K562 (cell line): ENCODE results near the gene DGCR6L. TPM values are rescaled to one million over a fixed set of nuclear protein-coding genes. Genes with fewer than 3 reads are reported as not detected.

Source experiments
- ADNP ChIP-seq: fragments of 200-800 bp; sonication (Bioruptor generic); IDR thresholded peaks from 2 replicates; pipeline ENCODE4 v1.6.1; 2016; ENCODE audit warnings: missing genetic modification characterization, missing compliant biosample characterization
- BRD4 ChIP-seq: fragments of 200-600 bp; sonication (generic); IDR thresholded peaks from 2 replicates; pipeline ENCODE4 v1.6.1; 2017; ENCODE audit warnings: inconsistent platforms
- CBX3 ChIP-seq, 2 experiments: IDR thresholded peaks; 1 replicate in 1 of 2; 2 replicates in 1 of 2; pipeline ENCODE4 v1.6.1; 2012; ENCODE audit warnings: inconsistent platforms in 2 of 2, low read length in 2 of 2, borderline replicate concordance in 1 of 2, control low read depth in 1 of 2
- CBX8 ChIP-seq: fragments of 200-600 bp; sonication (generic); IDR thresholded peaks from 2 replicates; pipeline ENCODE4 v1.6.1; 2012; ENCODE audit warnings: borderline replicate concordance, mixed run types, low read depth, mild to moderate bottlenecking, moderate library complexity, mixed read lengths, low read length, control low read depth, inconsistent platforms; ENCODE audit not compliant: poor library complexity, severe bottlenecking; ENCODE audit errors: extremely low read depth
- CREBBP ChIP-seq: IDR thresholded peaks from one replicate; pipeline ENCODE4 v1.6.1; 2012; ENCODE audit warnings: low read depth, mild to moderate bottlenecking, control low read depth, inconsistent platforms, low read length
- E2F5 ChIP-seq: sonication (generic); formaldehyde crosslinking; IDR thresholded peaks from 2 replicates; pipeline ENCODE4 v1.8.0; 2022; ENCODE audit warnings: mild to moderate bottlenecking, missing genetic modification reagents
- HDAC2 ChIP-seq: fragments of 450-650 bp; IDR thresholded peaks from 2 replicates; pipeline ENCODE4 v1.6.1; 2016; ENCODE audit warnings: mild to moderate bottlenecking
- HINFP ChIP-seq: fragments of 450-650 bp; conservative IDR thresholded peaks from 2 replicates; pipeline ENCODE4 v1.6.1; 2016; ENCODE audit warnings: missing genetic modification characterization, low read depth, mild to moderate bottlenecking, control low read depth, missing compliant biosample characterization
- HMG20B ChIP-seq: fragments of 250-450 bp; sonication (Bioruptor Pico); IDR thresholded peaks from 2 replicates; pipeline ENCODE4 v1.5.0; 2021; ENCODE audit warnings: mild to moderate bottlenecking
- KDM2B ChIP-seq: fragments of 250-450 bp; sonication (Bioruptor Pico); IDR thresholded peaks from 2 replicates; pipeline ENCODE4 v1.8.0; 2021; ENCODE audit warnings: mild to moderate bottlenecking, moderate library complexity
- KLF6 ChIP-seq: fragments of 250-450 bp; sonication (Bioruptor Pico); IDR thresholded peaks from 2 replicates; pipeline ENCODE4 v1.4.0; 2020; ENCODE audit warnings: mild to moderate bottlenecking, moderate library complexity, borderline replicate concordance
- L3MBTL2 ChIP-seq: fragments of 450-650 bp; IDR thresholded peaks from 2 replicates; pipeline ENCODE4 v1.6.1; 2016; ENCODE audit warnings: mild to moderate bottlenecking, moderate library complexity
- LCOR ChIP-seq: sonication (generic); formaldehyde crosslinking; IDR thresholded peaks from 2 replicates; pipeline ENCODE4 v1.8.0; 2022; ENCODE audit warnings: mild to moderate bottlenecking, missing genetic modification reagents
- MED1 ChIP-seq: sonication (generic); formaldehyde crosslinking; IDR thresholded peaks from 2 replicates; pipeline ENCODE4 v1.8.1; 2023; ENCODE audit warnings: missing genetic modification reagents, borderline replicate concordance
- NR2F6 ChIP-seq: fragments of 450-650 bp; formaldehyde crosslinking; IDR thresholded peaks from 2 replicates; pipeline ENCODE4 v1.4.0; 2020; ENCODE audit warnings: mild to moderate bottlenecking
- SETDB1 ChIP-seq: IDR thresholded peaks from one replicate; pipeline ENCODE4 v1.6.1; 2012; ENCODE audit warnings: low read length, control low read depth, inconsistent platforms
- TAF15 ChIP-seq: fragments of 200-400 bp; formaldehyde crosslinking; IDR thresholded peaks from 2 replicates; pipeline ENCODE4 v1.6.1; 2017; ENCODE audit warnings: mild to moderate bottlenecking, low read depth, low read length, moderate library complexity
- TEAD4 ChIP-seq, 2 experiments: sonication (generic) in 1 of 2; formaldehyde crosslinking in 1 of 2; IDR thresholded peaks; 2 replicates each; pipeline versions ENCODE4 v1.6.1 to v1.8.0; 2012 to 2022; ENCODE audit warnings: borderline replicate concordance in 1 of 2, inconsistent platforms in 1 of 2, low read length in 1 of 2, mild to moderate bottlenecking in 1 of 2, missing genetic modification reagents in 1 of 2
- THRA ChIP-seq: fragments of 450-650 bp; IDR thresholded peaks from 2 replicates; pipeline ENCODE4 v1.6.1; 2017; ENCODE audit warnings: mild to moderate bottlenecking, moderate library complexity
- ZBTB2 ChIP-seq: fragments of 450-650 bp; IDR thresholded peaks from 2 replicates; pipeline ENCODE4 v1.6.1; 2016; ENCODE audit warnings: antibody characterized with exemption
- ZNF23 ChIP-seq: fragments of 250-450 bp; sonication (Bioruptor Pico); IDR thresholded peaks from 2 replicates; pipeline ENCODE4 v1.4.0; 2020; ENCODE audit warnings: mild to moderate bottlenecking
- ZNF239 ChIP-seq: fragments of 250-450 bp; sonication (Bioruptor Pico); IDR thresholded peaks from 2 replicates; pipeline ENCODE4 v1.4.0; 2020; ENCODE audit warnings: mild to moderate bottlenecking
- ZNF41 ChIP-seq: fragments of 250-450 bp; sonication (Bioruptor Pico); conservative IDR thresholded peaks from 2 replicates; pipeline ENCODE4 v1.4.0; 2020; ENCODE audit warnings: mild to moderate bottlenecking
- ZNF699 ChIP-seq: fragments of 250-450 bp; sonication (Bioruptor Pico); IDR thresholded peaks from 2 replicates; pipeline ENCODE4 v1.8.0; 2021; ENCODE audit warnings: mild to moderate bottlenecking, moderate library complexity; ENCODE audit not compliant: insufficient replicate concordance
- polyA plus RNA-seq, 8 experiments: library from polyadenylated mRNA; depleted of rRNA in 4 of 8; stranded (reverse) in 5 of 8; unstranded in 3 of 8; fragments of >200 nt; fragmentation: Nextera tagmentation in 2 of 8; fragmentation: Illumina TruSeq in 1 of 8; extraction: Ambion mirVana in 2 of 8; extraction: Trizol in 1 of 8; gene quantifications; 2 replicates each; pipeline versions ENCODE4 v1.2.1 to v1.2.3, GENCODE V29; 2011 to 2014; ENCODE audit warnings: inconsistent platforms in 1 of 8, missing spikeins in 1 of 8
- total RNA-seq, 7 experiments: library from RNA; depleted of rRNA in 6 of 7; stranded (reverse); fragments of >200 nt in 6 of 7; fragmentation: Illumina TruSeq in 2 of 7; extraction: Trizol in 2 of 7; gene quantifications; 2 replicates each; pipeline versions ENCODE4 v1.2.1 to v1.2.3, GENCODE V29; 2011 to 2021; ENCODE audit warnings: low replicate concordance in 1 of 7

The DGCR6L gene
- total and polyA plus RNA-seq, 9 of the 15 experiments (the other 6 are each of a cell fraction or from before 2014, with no cell fraction given): 3.6 to 151 (median 51.0) TPM

GRCh38 chr22:20319041-20319744, 667 bp downstream of the DGCR6L start (continued):
- TF ChIP-seq SETDB1: peak; percentile 51
- TF ChIP-seq ZNF23 (CRISPR knock-in tag): no peak
- TF ChIP-seq KDM2B (CRISPR knock-in tag): peak; percentile 78
- TF ChIP-seq LCOR (CRISPR knock-in tag): no peak
- no peak for TF ChIP-seq ADNP (tag)
- TF ChIP-seq L3MBTL2: peak; percentile 90
- TF ChIP-seq KLF6 (CRISPR knock-in tag): peak; percentile 68; the same call in 1 of the 2 replicates
- TF ChIP-seq ZNF41 (CRISPR knock-in tag): no peak
- TF ChIP-seq CBX8: no peak
- TF ChIP-seq HDAC2: peak; percentile 66
- no peak; the same call in 1 of the 2 replicates for TF ChIP-seq HMG20B (CRISPR knock-in tag)
- TF ChIP-seq THRA: no peak
- no peak for TF ChIP-seq E2F5 (CRISPR knock-in tag)
- peak; percentile 86 for TF ChIP-seq ZBTB2
- TF ChIP-seq TEAD4 (IDR thresholded peaks at IDR 0.05; ENCODE audit: low read length): peak; percentile 5; the same call in 1 of the 2 replicates
- TF ChIP-seq TEAD4 (CRISPR knock-in tag; IDR thresholded peaks at IDR 0.05; ENCODE audit: borderline replicate concordance): peak; percentile 70
- TF ChIP-seq HINFP (tag): peak; percentile 18; the same call in 1 of the 2 replicates
- no peak for TF ChIP-seq CREBBP
- no peak for TF ChIP-seq MED1 (CRISPR knock-in tag)
- TF ChIP-seq ZNF699 (CRISPR knock-in tag): peak; percentile 11
- TF ChIP-seq CBX3 (IDR thresholded peaks at IDR 0.05; ENCODE audit: borderline replicate concordance in 1 of 2, low read length in 2 of 2): peak in 1 of 2 experiments; percentile 11; a peak in 1 of 3 replicates
- no peak for TF ChIP-seq ZNF239 (CRISPR knock-in tag)
- no peak for TF ChIP-seq TAF15
- 0 out of 2 replicates have a peak, but pooled peaks have one; percentile 19 for TF ChIP-seq BRD4
- peak; percentile 85; the same call in 1 of the 2 replicates for TF ChIP-seq NR2F6
